HG03432 (cell line): ENCODE results near the gene CFAP410.
"Not testable (repeated sequence)": the region's sequence is repeated elsewhere in the genome, so short reads cannot be mapped to it uniquely, and the experiment has no call there.

Experiments
- ATAC-seq: cut with Tn5 transposase; IDR thresholded peaks from one replicate; pipeline ENCODE4 v1.9.1; 2021; ENCODE audit warnings: mild to moderate bottlenecking, moderate library complexity; ENCODE audit not compliant: unreplicated experiment

CFAP410 gene

GRCh38 chr21:44318489-44319285 lies 20.5 kb downstream of the CFAP410 start:
- no peak for ATAC-seq

- ATAC-seq = no peak
These were observed 21.3 kb downstream of the CFAP410 start for GRCh38 chr21:44317871-44318270.

DNA sequence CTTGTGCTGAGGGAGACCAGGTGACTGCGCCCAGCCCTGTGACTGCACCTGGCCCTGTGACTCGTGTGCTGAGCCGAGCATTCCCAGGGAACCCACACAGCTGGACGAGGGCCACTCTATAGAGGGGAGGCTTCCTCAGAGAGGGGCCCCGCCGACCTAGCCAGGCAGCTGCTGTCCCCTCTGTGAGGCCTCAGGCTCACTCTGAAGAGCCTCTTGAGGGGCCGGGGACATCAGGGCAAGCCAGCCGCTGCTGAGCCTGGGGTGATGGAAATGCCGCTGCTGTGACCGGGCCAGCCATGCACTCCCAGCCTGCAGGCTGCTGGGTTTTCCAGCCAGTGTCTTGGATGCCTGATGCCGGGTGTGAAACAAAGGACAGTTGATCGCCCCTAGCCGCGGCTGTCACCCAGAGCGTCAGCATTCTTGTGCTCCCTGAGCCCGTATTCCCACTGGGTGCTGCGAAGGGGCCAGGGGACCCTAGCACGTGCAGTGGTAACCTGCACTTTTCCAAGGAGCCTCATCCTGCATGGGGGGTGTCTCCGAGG lies 21.9 kb downstream of the CFAP410 start:
- ATAC-seq = no peak

- no peak for ATAC-seq
These were observed 22.8 kb downstream of the CFAP410 start for GRCh38 chr21:44316277-44316900.

GRCh38 chr21:44315691-44316203 lies 23.4 kb downstream of the CFAP410 start:
- ATAC-seq = no peak

- ATAC-seq = no peak
These were observed 24.6 kb downstream of the CFAP410 start for GRCh38 chr21:44314561-44314960.

DNA sequence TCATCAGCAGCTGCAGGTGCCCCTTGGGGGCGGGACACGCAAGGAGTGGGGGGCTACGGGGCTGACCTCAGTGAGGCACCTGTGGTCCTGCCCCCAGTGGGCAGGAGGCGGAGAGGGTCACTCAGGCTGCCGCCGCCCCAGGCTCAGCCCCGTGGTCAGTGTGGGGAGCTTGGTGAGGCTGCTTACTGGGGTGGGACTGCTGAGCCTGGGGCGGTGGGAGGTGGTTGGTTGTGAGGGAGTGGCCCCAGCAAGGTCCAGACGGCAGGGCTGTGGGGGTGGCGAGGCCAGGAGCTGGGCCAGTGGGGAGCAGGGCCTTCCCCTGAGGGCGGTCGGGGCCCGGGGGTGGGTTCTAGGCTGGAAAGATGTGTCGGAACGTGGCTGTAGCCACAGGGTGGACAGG lies 25.1 kb downstream of the CFAP410 start:
- no peak for ATAC-seq

- ATAC-seq = no peak
These were observed 25.7 kb downstream of the CFAP410 start for GRCh38 chr21:44313451-44313850.

GRCh38 chr21:44312716-44313115 lies 26.5 kb downstream of the CFAP410 start:
- no peak for ATAC-seq

GRCh38 chr21:44312089-44312488 lies 27.1 kb downstream of the CFAP410 start:
- ATAC-seq = no peak

DNA sequence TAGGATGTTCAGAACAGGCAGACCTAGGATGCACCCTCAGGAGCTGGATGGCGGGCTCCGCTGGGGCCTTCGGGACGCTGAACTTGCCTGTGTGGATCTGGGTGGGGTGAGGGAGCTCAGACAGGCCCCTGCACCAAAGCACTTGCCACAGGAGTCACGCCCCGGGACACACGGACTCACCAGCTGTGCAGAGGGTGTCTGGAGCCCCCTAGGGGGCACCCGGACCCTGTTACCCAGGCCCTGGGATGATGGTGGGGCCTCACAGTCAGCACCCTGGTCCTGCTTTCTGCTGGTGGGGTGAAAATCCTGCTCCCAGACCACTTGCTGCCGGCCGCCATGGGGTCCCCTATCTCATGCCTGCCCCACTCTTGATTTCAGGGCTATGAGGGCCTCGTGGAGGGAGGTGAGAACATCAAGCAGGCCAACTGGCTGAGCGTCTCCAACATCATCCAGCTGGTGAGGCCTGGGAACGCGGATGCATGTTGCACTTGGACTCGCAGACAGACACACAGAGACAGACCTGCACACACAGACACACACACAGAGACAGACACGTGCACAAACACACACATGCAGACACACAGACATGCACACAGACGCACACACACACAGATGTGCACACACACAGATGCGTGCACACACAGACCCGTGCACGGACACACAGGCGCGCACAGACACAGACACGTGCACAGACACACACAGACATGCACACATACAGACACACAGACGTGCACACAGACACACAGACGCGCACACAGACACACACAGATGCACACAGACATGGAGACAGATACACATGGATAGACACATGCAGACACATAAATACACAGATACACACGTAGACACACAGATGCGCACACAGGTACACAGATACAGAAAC lies 28.3 kb downstream of the CFAP410 start:
- no peak for ATAC-seq

GRCh38 chr21:44306936-44307704 lies 32.1 kb downstream of the CFAP410 start:
- ATAC-seq = no peak

DNA sequence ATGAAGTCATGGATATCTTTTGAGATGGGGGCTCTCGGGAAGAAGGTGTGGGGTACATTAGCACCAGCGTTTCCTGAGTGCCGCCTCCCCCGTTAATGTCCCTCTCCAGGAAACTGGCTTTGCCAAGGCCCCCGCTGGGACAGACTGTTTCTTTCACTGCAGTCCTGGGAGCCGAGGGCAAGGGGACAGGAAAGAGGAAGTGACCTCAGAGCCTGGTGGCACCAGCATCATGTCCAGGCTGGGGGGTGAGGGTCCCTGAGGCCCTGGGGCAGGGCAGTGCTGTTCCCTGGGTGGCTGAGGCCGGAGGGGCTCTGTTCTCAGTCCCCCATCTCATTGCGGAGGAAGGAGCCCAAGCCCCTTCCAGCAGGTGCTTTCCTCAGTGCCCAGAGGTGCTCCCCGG lies 33.5 kb downstream of the CFAP410 start:
- ATAC-seq = no peak

- no peak for ATAC-seq
These were observed 34.3 kb downstream of the CFAP410 start for GRCh38 chr21:44304877-44305293.

- ATAC-seq = no peak
These were observed 35.1 kb downstream of the CFAP410 start for GRCh38 chr21:44304011-44304616.

DNA sequence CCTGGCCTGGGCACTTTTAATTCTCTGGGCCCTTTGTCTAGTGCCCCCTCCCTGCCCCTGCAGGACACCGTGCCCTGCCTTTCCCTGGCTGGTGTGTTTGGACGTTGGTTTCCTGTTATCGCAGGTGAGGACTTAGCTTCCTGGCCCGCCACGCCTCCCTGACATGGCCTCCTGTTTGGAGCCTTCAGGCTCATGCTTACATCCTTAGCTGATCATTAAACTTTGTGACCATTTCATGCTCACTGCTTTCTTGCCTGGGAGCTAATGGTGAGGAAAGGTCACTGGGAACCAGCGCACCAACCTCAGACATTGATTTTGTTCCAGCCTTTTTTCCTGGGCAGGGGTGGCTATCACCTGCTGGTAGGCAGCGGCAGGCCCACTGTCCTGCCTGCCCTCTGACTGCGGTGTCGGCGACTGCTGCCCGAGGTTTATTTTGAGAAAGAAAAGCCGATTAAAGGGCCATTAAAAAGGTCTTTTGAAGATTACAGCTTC lies 35.7 kb downstream of the CFAP410 start:
- no peak for ATAC-seq

- ATAC-seq = not testable (repeated sequence)
These were observed 36.4 kb downstream of the CFAP410 start for GRCh38 chr21:44302573-44303401.

DNA sequence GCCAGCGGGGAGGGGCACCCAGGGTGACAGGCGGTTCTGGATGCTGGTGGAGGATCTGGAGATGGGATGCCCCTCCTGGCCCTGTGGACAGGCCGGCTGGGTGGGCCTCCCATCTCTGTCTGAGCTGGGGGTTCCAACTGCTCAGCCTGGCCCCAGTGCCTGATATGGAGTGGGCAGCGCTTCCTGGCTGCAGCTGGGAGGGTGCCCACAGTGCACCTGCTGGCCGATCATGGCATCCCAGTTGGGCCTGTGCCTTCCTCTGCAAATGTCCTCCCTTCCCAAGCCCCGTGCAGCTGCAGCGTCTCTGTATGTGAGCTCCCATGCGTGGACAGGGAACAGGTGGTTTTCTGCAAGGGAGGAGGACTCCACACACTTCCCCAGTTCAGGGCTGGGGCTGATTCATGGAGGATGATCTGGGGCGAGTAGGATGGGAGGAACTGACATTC lies 37.2 kb downstream of the CFAP410 start:
- ATAC-seq = no peak

DNA sequence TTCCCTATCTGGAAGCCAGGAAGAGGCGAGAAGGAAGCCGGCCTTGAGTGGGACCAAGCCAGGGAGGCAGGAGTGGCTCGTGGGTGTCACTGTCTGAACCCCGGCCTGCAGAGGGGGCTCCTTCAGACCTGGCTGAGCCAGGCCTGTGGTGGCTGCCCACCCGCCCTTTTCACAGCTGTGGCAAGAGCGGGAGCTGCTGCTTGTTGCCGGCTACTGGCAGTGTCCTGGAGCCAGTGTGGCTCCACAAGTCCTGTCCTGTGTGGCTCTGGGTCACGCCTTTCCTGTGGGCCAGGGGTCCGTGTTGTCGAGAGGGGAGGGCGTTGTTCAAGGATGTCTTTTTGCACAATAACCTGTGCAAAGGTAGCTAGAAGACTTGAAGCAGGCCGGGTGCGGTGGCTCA lies 38.0 kb downstream of the CFAP410 start:
- no peak for ATAC-seq
